ENCODE data around the gene ZCCHC14.
"Not testable (repeated sequence)": the region's sequence is repeated elsewhere in the genome, so short reads cannot be mapped to it uniquely, and the experiment has no call there.

ZCCHC14 gene

DNA sequence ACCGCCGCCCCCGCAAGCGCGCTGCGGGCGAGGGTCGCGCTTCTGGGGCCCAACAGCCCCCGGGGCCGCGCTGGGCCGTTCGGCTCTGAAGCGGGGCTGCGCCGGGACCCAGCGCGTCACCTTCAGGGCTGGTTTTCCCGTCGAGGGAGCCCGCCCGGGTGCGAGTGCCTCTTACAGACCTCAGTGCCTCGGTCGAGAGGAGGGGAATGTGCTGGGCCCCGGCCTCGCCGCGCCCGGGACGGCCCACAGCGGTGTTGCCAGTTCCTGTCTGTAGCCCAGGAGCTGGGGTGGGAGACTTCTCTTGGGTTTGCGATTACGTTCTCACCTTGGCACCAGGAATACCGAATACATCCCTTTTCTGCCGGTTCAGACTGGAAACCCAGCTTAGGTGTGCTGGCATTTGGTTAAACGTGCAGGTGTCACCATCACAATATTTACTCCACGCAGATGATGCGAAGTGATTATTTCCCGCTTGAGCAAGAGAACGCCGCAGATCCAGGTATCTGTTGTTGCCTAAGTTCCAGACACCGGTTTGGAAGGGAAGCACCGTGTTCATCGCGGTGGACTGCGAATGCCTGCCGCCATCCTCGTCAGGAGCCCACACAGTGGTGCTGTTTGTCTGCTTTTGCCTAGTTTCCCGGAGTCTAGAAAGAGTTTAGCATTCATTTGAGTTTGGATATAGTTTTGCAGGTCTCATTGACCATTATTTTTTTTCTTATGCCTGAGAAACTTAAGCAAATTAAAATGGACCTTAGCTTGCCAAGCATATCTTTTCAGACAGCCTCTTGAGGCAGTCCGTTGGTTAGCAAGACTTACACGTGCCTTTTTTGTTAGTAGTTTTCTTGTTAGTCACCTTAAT, 99.8 kb downstream of the ZCCHC14 start:
- H3K4me3 ChIP-seq (ENCODE audit: control insufficient read depth, low read depth, low read length), result peak overlapping the region; percentile 73
- no peak for DNase-seq (ENCODE audit: low read depth)

DNA sequence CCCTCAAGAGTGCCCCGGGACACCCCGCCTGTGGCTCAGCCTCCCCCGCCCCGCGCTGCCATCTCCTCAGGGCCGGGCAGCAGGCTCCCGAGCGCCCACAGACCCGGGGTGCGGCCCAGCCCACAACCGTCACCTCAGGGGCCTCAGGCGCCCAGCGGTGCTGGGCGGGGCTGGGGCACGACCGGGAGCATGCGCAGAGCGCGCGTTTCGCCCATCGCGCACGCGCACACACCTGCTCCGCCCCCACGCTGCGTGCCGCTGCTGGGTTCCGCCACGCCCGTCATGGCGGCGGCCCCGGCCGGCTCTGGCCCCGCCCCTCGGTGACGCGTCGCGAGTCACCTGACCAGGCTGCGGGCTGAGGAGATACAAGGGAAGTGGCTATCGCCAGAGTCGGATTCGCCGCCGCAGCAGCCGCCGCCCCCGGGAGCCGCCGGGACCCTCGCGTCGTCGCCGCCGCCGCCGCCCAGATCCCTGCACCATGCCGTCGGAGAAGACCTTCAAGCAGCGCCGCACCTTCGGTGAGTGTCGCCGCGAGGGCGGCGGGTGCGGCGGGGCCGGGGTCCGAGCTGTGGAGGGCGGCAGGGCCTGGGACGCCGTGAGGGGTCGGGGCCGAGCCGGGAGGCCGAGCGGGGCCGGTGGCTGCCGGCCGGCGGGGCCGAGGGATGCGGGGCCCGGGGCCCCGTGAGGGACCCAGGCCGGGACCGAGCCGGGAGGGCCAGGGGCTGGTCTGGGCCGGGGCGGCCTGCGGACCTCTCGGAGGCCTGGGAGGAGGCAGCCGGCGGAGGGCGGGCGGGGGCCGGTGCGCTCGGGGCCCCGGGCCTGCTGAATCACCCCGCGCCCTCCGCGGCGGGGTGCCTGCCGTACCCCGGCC, 100.6 kb downstream of the ZCCHC14 start, which contains the start of gene MAP1LC3B:
Gene MAP1LC3B (plus strand): TSS at position 387 of the 871 bp plus-strand sequence. CDS start 92 bp downstream, at position 479.
- peak within 1 kb of the TSS; percentile 73 for H3K4me3 ChIP-seq (ENCODE audit: control insufficient read depth, low read depth, low read length)
- DNase-seq (ENCODE audit: low read depth), result peak; percentile 81
- TF ChIP-seq, protein P1, sequence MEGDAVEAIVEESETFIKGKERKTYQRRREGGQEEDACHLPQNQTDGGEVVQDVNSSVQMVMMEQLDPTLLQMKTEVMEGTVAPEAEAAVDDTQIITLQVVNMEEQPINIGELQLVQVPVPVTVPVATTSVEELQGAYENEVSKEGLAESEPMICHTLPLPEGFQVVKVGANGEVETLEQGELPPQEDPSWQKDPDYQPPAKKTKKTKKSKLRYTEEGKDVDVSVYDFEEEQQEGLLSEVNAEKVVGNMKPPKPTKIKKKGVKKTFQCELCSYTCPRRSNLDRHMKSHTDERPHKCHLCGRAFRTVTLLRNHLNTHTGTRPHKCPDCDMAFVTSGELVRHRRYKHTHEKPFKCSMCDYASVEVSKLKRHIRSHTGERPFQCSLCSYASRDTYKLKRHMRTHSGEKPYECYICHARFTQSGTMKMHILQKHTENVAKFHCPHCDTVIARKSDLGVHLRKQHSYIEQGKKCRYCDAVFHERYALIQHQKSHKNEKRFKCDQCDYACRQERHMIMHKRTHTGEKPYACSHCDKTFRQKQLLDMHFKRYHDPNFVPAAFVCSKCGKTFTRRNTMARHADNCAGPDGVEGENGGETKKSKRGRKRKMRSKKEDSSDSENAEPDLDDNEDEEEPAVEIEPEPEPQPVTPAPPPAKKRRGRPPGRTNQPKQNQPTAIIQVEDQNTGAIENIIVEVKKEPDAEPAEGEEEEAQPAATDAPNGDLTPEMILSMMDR (IDR thresholded peaks at IDR 0.05; ENCODE audit: control insufficient read depth, insufficient read depth, low read depth, low read length, missing control alignments), result no peak

More for the DNA sequence above, 99.8 kb downstream of the ZCCHC14 start:
- TF ChIP-seq, protein P1 (IDR thresholded peaks at IDR 0.05; ENCODE audit: control insufficient read depth, insufficient read depth, low read depth, low read length, missing control alignments), result peak; percentile 27

DNA sequence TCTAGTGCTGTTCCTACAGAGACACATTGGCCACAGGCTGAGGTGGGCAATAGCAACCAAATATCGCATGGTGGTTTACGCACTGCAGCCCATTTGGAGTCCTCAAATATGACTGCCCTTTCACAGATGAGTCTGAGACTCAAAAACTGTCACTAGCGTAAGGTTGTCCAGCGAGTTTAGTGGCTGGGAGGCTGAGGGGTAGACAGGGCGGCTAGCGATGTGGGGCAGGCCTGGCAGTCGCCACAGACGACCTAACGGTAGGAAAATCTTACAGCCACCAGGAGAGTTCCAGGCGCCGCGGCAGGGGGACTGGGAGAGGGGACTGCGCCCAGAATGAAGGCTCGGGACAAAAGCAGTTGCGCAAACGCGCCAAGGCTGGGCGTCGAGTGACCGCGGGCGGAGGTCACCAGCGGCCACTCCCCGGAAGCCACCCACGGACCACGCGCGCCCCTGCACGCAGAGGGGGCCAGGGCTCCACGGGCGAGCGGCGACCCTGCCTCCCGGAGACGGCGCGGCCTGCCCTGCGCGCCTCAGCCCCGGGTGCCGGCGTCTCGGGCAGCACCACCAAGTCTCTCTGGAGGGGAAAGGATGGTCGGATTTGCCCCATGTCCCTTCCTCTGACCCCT, 101.4 kb downstream of the ZCCHC14 start:
- peak overlapping the region; percentile 57 for H3K4me3 ChIP-seq (ENCODE audit: control insufficient read depth, low read depth, low read length)
- TF ChIP-seq, protein P1 (IDR thresholded peaks at IDR 0.05; ENCODE audit: control insufficient read depth, insufficient read depth, low read depth, low read length, missing control alignments), result no peak
- no peak for DNase-seq (ENCODE audit: low read depth)

DNA sequence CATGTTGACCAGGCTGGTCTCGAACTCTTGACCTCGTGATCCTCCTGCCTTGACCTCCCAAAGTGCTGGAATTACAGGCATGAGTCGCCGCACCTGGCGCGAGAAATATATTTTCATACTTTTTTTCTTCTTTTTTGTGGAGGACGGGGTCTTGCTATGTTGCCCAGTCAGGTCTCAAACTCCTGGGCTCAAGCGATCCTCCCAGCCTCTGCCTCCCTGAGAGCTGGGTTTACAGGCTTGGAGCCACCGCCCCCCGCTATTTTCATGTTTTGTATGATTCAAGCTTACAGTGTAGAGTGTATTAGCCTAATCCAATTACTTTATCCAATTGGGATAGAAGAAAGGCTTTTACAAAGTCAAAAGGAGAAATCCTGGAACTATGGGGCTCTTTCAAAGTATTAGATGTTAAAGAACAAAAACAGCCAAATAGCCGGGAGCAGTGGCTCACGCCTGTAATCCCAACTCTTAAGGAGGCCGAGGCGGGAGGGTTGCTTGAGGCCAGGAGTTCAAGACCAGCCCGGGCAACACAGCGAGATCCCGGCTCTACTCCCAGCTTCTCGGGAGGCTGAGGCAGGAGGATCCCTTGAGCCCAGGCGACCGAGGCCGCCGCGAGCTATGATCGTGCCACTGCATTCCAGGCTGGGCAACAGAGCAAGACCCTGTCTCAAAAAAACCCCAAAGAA, 102.0 kb downstream of the ZCCHC14 start:
- DNase-seq (ENCODE audit: low read depth), result no peak
- TF ChIP-seq, protein P1 (IDR thresholded peaks at IDR 0.05; ENCODE audit: control insufficient read depth, insufficient read depth, low read depth, low read length, missing control alignments), result no peak
- no peak overlapping the region for H3K4me3 ChIP-seq (ENCODE audit: control insufficient read depth, low read depth, low read length)

DNA sequence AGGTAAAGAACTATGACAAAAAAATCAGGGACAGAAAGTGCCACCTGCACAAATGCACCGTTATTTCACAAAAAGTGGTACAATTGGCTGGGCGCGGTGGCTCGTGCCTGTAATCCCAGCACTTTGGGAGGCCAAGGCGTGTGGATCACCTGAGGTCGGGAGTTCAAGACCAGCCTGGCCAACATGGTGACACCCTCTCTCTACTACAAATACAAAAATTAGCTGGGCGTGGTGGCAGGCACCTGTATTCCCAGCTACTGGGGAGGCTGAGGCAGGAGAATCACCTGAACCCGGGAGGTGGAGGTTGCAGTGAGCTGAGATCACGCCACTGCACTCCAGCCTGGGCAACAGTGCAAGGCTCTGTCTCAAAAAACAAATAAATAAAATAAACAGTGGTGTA, 102.9 kb downstream of the ZCCHC14 start:
- H3K4me3 ChIP-seq (ENCODE audit: control insufficient read depth, low read depth, low read length); DNase-seq (ENCODE audit: low read depth): not testable (repeated sequence)

DNA sequence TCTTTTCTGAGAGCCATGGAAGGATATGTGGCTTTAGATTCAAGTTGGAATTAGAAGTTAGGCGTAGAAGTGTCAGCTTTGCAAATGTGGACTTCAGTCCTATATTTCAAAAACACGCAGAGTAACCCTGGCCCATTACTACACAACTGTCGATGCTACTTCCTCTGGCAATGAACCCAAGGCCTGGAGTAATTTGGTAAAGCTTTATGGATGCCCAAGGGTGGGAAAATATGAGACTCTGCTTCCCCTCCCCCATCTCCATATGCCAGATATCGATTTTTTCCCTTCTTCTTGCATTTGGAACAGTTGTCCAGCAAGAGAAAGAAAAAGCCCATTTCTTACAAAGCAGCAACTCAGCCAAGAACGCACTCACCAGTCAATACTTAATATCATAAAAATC, 103.6 kb downstream of the ZCCHC14 start:
- DNase-seq (ENCODE audit: low read depth), result no peak
- TF ChIP-seq, protein P1 (IDR thresholded peaks at IDR 0.05; ENCODE audit: control insufficient read depth, insufficient read depth, low read depth, low read length, missing control alignments), result no peak
- no peak overlapping the region for H3K4me3 ChIP-seq (ENCODE audit: control insufficient read depth, low read depth, low read length)

Data from AG09309 (cell line).